GM12892 (cell line): ENCODE measurements around the gene FCN2.

Source experiments
- POLR2A ChIP-seq: IDR thresholded peaks from 2 replicates; pipeline ENCODE4 v1.6.1; 2011; ENCODE audit warnings: low read depth, low read length, control low read depth
- POLR2AphosphoS5 ChIP-seq: IDR thresholded peaks from 2 replicates; pipeline ENCODE4 v1.6.1; 2011; ENCODE audit warnings: low read depth, low read length, control low read depth

DNA sequence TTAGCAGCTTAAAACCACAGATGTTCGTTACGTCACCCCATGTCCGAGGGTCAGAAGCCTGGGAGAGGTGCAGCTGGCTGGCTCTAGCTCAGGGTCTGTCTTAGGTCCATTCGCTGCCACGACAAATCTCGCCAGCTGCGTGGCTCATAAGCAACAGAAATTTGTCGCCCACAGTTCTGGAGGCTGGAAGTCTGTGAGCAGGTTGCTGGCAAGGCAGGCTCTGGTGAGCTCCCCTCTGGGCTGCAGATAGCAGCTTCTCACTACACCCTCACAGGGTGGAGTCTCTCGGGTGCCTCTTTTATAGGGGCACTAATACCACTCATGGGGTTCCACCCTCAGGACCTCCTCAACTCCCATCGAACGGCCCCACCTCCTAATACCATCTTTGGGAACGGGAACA is 40.1 kb upstream of the FCN2 start:
- TF ChIP-seq POLR2AphosphoS5 = no peak
- no peak for TF ChIP-seq POLR2A
